GM23338 (cell line): Measurements from ENCODE around the gene SYT17. TPM values are rescaled to one million over a fixed set of nuclear protein-coding genes. Genes with fewer than 3 reads are reported as not detected.

Experiments
- ATAC-seq: fragments of 200-7000 bp; cut with Tn5 transposase; 3 replicates; pipeline ENCODE4 v1.9.1; 2020
- DNase-seq: peaks from one replicate; pipeline ENCODE4 v3.0.0-alpha.2; 2015; ENCODE audit warnings: low spot score
- H2AFZ ChIP-seq: fragments of 200-600 bp; sonication (generic); 2 replicates; pipeline ENCODE4 v1.8.0; 2016; ENCODE audit warnings: antibody characterized with exemption, mild to moderate bottlenecking, moderate library complexity
- H3F3A ChIP-seq: fragments of 200-600 bp; sonication (generic); replicated peaks from 2 replicates; pipeline ENCODE4 v1.8.0; 2017; ENCODE audit warnings: antibody characterized with exemption, mixed run types, low read depth
- H3K27ac ChIP-seq: fragments of 200-600 bp; sonication (generic); 2 replicates; pipeline ENCODE4 v1.6.1; 2016; ENCODE audit warnings: low read depth
- H3K27me3 ChIP-seq: fragments of 200-600 bp; sonication (generic); 2 replicates; pipeline ENCODE4 v1.8.0; 2016; ENCODE audit warnings: mild to moderate bottlenecking, mixed run types, moderate library complexity; ENCODE audit not compliant: insufficient read depth
- H3K36me3 ChIP-seq: fragments of 200-600 bp; sonication (generic); 2 replicates; pipeline ENCODE4 v1.8.0; 2016; ENCODE audit warnings: mild to moderate bottlenecking; ENCODE audit not compliant: insufficient read depth
- H3K4me1 ChIP-seq: fragments of 200-600 bp; sonication (generic); 2 replicates; pipeline ENCODE4 v1.8.0; 2016; ENCODE audit warnings: mild to moderate bottlenecking, moderate library complexity; ENCODE audit not compliant: insufficient read depth
- H3K4me2 ChIP-seq: fragments of 200-600 bp; sonication (generic); 2 replicates; pipeline ENCODE4 v1.7.1; 2017; ENCODE audit warnings: mixed run types
- H3K4me3 ChIP-seq: fragments of 200-600 bp; sonication (generic); 2 replicates; pipeline ENCODE4 v1.6.1; 2016; ENCODE audit warnings: mixed run types
- H3K79me2 ChIP-seq: fragments of 200-600 bp; sonication (generic); replicated peaks from 2 replicates; pipeline ENCODE4 v1.8.0; 2017; ENCODE audit warnings: mild to moderate bottlenecking; ENCODE audit not compliant: insufficient read depth
- H3K9me2 ChIP-seq: fragments of 200-600 bp; sonication (generic); 2 replicates; pipeline ENCODE4 v1.8.0; 2017; ENCODE audit not compliant: insufficient read depth
- H4K20me1 ChIP-seq: fragments of 200-600 bp; sonication (generic); replicated peaks from 2 replicates; pipeline ENCODE4 v1.8.0; 2017; ENCODE audit warnings: mild to moderate bottlenecking; ENCODE audit not compliant: insufficient read depth
- H3K27ac Mint-ChIP-seq: 2 replicates; pipeline ENCODE4 v1.8.0; 2020; ENCODE audit warnings: inconsistent platforms, mild to moderate bottlenecking, moderate library complexity, mixed read lengths
- H3K27me3 Mint-ChIP-seq: 3 replicates; pipeline ENCODE4 v1.8.0; 2022; ENCODE audit warnings: low read depth, mild to moderate bottlenecking, moderate library complexity, mixed read lengths, inconsistent platforms; ENCODE audit not compliant: insufficient read depth, poor library complexity
- H3K36me3 Mint-ChIP-seq: 3 replicates; pipeline ENCODE4 v1.8.0; 2021; ENCODE audit warnings: low read depth, mild to moderate bottlenecking, inconsistent platforms, moderate library complexity, mixed read lengths
- H3K4me1 Mint-ChIP-seq: 3 replicates; pipeline ENCODE4 v1.8.0; 2020; ENCODE audit warnings: mild to moderate bottlenecking, inconsistent platforms, mixed read lengths
- H3K4me3 Mint-ChIP-seq: 3 replicates; pipeline ENCODE4 v1.8.0; 2021; ENCODE audit warnings: moderate library complexity, mild to moderate bottlenecking, inconsistent platforms, mixed read lengths
- H3K9me3 Mint-ChIP-seq: 3 replicates; pipeline ENCODE4 v1.8.0; 2020; ENCODE audit warnings: moderate library complexity, mild to moderate bottlenecking, inconsistent platforms, mixed read lengths
- CREB1 ChIP-seq: fragments of 250-450 bp; sonication (Bioruptor Pico); IDR thresholded peaks from 2 replicates; pipeline ENCODE4 v1.5.0; 2020; ENCODE audit warnings: low read depth, mild to moderate bottlenecking, moderate library complexity
- EZH2 ChIP-seq: fragments of 200-600 bp; sonication (generic); IDR thresholded peaks from one replicate; pipeline ENCODE4 v1.8.0; 2017; ENCODE audit warnings: antibody characterized with exemption, mild to moderate bottlenecking, low read depth; ENCODE audit not compliant: unreplicated experiment
- EZH2phosphoT487 ChIP-seq: fragments of 200-600 bp; sonication (generic); IDR thresholded peaks from one replicate; pipeline ENCODE4 v1.8.1; 2018; ENCODE audit warnings: antibody characterized with exemption; ENCODE audit not compliant: unreplicated experiment
- NANOG ChIP-seq: IDR thresholded peaks from 2 replicates; pipeline ENCODE4 v1.6.1; 2016; ENCODE audit warnings: antibody characterized with exemption, borderline replicate concordance
- POLR2AphosphoS5 ChIP-seq: IDR thresholded peaks from 2 replicates; pipeline ENCODE4 v1.6.1; 2016; ENCODE audit warnings: antibody characterized with exemption, low read depth
- STAT1 ChIP-seq: IDR thresholded peaks from one replicate; pipeline ENCODE4 v1.6.1; 2016; ENCODE audit warnings: antibody characterized with exemption; ENCODE audit not compliant: unreplicated experiment
- ZNF114 ChIP-seq: fragments of 250-450 bp; sonication (Bioruptor Pico); IDR thresholded peaks from 2 replicates; pipeline ENCODE4 v1.5.0; 2020; ENCODE audit warnings: mild to moderate bottlenecking, moderate library complexity
- polyA plus RNA-seq: library from polyadenylated mRNA; unstranded; fragments of >200 nt; fragmentation: Nextera tagmentation; extraction: Ambion mirVana; gene quantifications from 2 replicates; pipeline ENCODE4 v1.2.1, GENCODE V29; 2016
- total RNA-seq: library from RNA; depleted of rRNA; stranded (reverse); fragments of >200 nt; shearing (Covaris generic); gene quantifications from 2 replicates; pipeline ENCODE4 v1.2.3, GENCODE V29; 2014
- TF ChIP-seq, protein P1 (sequence below), 2 experiments: fragments of 200-600 bp in 1 of 2; sonication (generic) in 1 of 2; conservative IDR thresholded peaks; 2 replicates each; pipeline versions ENCODE4 v1.5.1 to v1.6.1; 2016 to 2017; ENCODE audit warnings: antibody characterized with exemption in 2 of 2, low read depth in 2 of 2, mild to moderate bottlenecking in 2 of 2, moderate library complexity in 1 of 2
- TF ChIP-seq, protein P2 (sequence below): IDR thresholded peaks from one replicate; pipeline ENCODE4 v1.6.1; 2018; ENCODE audit warnings: antibody characterized with exemption; ENCODE audit not compliant: unreplicated experiment

The SYT17 gene
- total and polyA plus RNA-seq, 2 experiments from 2014 or later = 5.3 to 9.5 TPM

DNA sequence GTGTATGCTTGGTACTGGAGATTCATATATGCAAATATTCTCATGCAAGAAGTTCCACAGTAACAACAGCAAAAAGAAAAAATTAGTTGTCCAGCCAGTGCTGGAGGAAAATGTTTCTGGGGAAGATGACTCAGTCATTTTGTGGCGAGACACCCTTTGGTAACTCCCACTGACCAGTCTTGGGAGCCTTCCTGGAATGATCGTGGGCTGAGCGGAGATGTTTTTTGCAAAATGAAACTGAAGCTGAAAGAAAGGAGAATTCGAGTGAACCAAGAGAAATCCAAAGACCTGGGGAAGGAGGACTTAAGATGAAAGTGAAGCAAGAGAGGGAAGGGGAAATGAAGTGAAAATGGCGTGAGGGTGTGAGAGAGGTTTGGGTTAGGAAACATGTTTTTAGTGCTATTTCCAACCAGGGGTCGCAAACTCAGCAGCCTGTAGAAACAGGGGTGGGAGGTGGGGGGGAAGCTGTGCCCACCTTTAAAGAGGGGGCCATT, 49.1 kb upstream of the SYT17 start (continued):
- TF ChIP-seq ZNF114 (CRISPR knock-in tag) (no peak), EZH2phosphoT487 (no peak)
- TF ChIP-seq, protein P1, sequence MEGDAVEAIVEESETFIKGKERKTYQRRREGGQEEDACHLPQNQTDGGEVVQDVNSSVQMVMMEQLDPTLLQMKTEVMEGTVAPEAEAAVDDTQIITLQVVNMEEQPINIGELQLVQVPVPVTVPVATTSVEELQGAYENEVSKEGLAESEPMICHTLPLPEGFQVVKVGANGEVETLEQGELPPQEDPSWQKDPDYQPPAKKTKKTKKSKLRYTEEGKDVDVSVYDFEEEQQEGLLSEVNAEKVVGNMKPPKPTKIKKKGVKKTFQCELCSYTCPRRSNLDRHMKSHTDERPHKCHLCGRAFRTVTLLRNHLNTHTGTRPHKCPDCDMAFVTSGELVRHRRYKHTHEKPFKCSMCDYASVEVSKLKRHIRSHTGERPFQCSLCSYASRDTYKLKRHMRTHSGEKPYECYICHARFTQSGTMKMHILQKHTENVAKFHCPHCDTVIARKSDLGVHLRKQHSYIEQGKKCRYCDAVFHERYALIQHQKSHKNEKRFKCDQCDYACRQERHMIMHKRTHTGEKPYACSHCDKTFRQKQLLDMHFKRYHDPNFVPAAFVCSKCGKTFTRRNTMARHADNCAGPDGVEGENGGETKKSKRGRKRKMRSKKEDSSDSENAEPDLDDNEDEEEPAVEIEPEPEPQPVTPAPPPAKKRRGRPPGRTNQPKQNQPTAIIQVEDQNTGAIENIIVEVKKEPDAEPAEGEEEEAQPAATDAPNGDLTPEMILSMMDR (conservative IDR thresholded peaks at IDR 0.05; ENCODE audit: low read depth in 2 of 2) = no peak

DNA sequence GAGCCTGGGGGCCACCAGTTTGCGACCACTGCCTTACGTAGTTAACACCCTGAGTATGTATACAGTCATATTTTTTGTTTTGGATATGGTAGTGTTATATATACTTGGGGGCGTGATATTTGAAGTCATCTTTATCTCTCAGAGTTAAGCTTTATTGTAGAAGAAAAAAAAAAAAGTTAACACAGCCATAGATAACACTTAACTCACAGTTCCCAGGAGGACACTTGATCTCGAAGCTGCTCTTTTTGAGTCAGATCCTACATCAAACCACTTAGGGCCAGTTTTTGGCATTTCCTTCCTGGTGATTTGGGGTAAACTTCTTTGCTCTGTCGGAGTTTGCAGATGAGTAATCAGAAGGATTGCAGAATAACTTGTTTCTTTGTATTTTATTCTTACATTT, 48.5 kb upstream of the SYT17 start:
- no peaks in the 10 kb centered on the region for H3K9me3 Mint-ChIP-seq
- peaks cover 13% of the 10 kb centered on the region for H3K4me1 Mint-ChIP-seq
- Histone ChIP-seq H3K27me3 (peaks cover 30% of the 10 kb centered on the region), H3K4me1 (peaks cover 14% of the 10 kb centered on the region), H3K79me2 (no peaks in the 10 kb centered on the region), H3K36me3 (no peaks in the 10 kb centered on the region), H3K9me2 (no peaks in the 10 kb centered on the region), H3K27ac (no peak overlapping the region), H3K4me2 (no peak overlapping the region), H2AFZ (no peak overlapping the region), H4K20me1 (0 out of 2 replicates have a peak, but pooled peaks cover 5% of the 10 kb centered on the region), H3F3A (no peaks in the 10 kb centered on the region), H3K4me3 (no peak overlapping the region)
- TF ChIP-seq EZH2 (no peak), POLR2AphosphoS5 (no peak), EZH2phosphoT487 (no peak), STAT1 (no peak), CREB1 (CRISPR knock-in tag) (no peak), NANOG (no peak)
- TF ChIP-seq, protein P2, sequence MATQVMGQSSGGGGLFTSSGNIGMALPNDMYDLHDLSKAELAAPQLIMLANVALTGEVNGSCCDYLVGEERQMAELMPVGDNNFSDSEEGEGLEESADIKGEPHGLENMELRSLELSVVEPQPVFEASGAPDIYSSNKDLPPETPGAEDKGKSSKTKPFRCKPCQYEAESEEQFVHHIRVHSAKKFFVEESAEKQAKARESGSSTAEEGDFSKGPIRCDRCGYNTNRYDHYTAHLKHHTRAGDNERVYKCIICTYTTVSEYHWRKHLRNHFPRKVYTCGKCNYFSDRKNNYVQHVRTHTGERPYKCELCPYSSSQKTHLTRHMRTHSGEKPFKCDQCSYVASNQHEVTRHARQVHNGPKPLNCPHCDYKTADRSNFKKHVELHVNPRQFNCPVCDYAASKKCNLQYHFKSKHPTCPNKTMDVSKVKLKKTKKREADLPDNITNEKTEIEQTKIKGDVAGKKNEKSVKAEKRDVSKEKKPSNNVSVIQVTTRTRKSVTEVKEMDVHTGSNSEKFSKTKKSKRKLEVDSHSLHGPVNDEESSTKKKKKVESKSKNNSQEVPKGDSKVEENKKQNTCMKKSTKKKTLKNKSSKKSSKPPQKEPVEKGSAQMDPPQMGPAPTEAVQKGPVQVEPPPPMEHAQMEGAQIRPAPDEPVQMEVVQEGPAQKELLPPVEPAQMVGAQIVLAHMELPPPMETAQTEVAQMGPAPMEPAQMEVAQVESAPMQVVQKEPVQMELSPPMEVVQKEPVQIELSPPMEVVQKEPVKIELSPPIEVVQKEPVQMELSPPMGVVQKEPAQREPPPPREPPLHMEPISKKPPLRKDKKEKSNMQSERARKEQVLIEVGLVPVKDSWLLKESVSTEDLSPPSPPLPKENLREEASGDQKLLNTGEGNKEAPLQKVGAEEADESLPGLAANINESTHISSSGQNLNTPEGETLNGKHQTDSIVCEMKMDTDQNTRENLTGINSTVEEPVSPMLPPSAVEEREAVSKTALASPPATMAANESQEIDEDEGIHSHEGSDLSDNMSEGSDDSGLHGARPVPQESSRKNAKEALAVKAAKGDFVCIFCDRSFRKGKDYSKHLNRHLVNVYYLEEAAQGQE = no peak
- ATAC-seq (no peak), DNase-seq (no peak)
- H3K4me3 Mint-ChIP-seq = no peak overlapping the region
- no peaks in the 10 kb centered on the region; the same call in 2 of the 3 replicates for H3K36me3 Mint-ChIP-seq
- H3K27me3 Mint-ChIP-seq = peaks cover 11% of the 10 kb centered on the region
- no peak overlapping the region for H3K27ac Mint-ChIP-seq
